NT2/D1 (cell line): ENCODE results near the gene SENP2.

Experiments used
- DNase-seq: peaks from one replicate; pipeline ENCODE4 v3.0.0-alpha.2; 2011; ENCODE audit warnings: low read depth, low spot score
- H3K27me3 ChIP-seq: 2 replicates; pipeline ENCODE4 v1.6.0; 2011; ENCODE audit warnings: mild to moderate bottlenecking; ENCODE audit not compliant: insufficient read length, insufficient read depth
- H3K36me3 ChIP-seq: 2 replicates; pipeline ENCODE4 v1.6.1; 2011; ENCODE audit warnings: mild to moderate bottlenecking, low read length, mixed read lengths; ENCODE audit not compliant: insufficient read depth, insufficient read length
- H3K4me1 ChIP-seq: 2 replicates; pipeline ENCODE4 v1.5.1; 2011; ENCODE audit not compliant: insufficient read depth, insufficient read length
- H3K4me3 ChIP-seq: 2 replicates; pipeline ENCODE4 v1.5.1; 2011; ENCODE audit warnings: low read depth; ENCODE audit not compliant: insufficient read length
- H3K9ac ChIP-seq: 2 replicates; pipeline ENCODE4 v1.6.0; 2011; ENCODE audit warnings: low read depth; ENCODE audit not compliant: insufficient read length
- H3K9me3 ChIP-seq: 2 replicates; pipeline ENCODE4 v1.5.1; 2011; ENCODE audit warnings: mild to moderate bottlenecking, low read length; ENCODE audit not compliant: insufficient read depth
- SUZ12 ChIP-seq: IDR thresholded peaks from 2 replicates; pipeline ENCODE4 v1.6.1; 2011; ENCODE audit not compliant: insufficient read length, insufficient read depth; ENCODE audit errors: extremely low read depth
- YY1 ChIP-seq: IDR thresholded peaks from 2 replicates; pipeline ENCODE4 v1.6.1; 2011; ENCODE audit not compliant: insufficient read length, insufficient read depth
- ZNF274 ChIP-seq: IDR thresholded peaks from 2 replicates; pipeline ENCODE4 v1.6.1; 2011; ENCODE audit warnings: mild to moderate bottlenecking, low read depth, low read length

SENP2 gene

DNA sequence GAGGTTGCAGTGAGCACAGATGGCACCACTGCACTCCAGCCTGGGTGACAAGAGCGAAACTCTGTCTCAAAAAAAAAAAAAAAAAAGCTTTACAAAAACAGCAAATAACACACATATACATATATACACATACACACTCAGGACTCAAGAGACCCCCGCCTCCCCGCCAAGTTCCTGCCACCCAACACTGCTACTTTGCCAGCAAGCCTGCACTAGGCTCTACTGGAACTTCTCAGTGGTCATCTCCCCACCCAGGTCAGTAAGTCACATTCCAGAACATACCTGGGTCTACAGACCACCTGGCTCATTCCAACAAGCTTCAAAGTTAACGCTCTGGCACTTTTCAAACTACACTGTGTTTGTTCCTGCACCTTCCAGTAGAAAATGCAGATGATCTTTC lies 62.3 kb downstream of the SENP2 start:
- TF ChIP-seq YY1 (no peak), ZNF274 (no peak), SUZ12 (no peak)
- DNase-seq = no peak
- H3K4me1 ChIP-seq = peaks cover 19% of the 10 kb centered on the region
- peaks cover 81% of the 10 kb centered on the region for H3K36me3 ChIP-seq
- no peak overlapping the region for H3K9ac ChIP-seq
- no peak overlapping the region for H3K4me3 ChIP-seq
- H3K27me3 ChIP-seq = no peaks in the 10 kb centered on the region
- no peaks in the 10 kb centered on the region for H3K9me3 ChIP-seq

- Histone ChIP-seq H3K9ac (no peak overlapping the region), H3K36me3 (peaks cover 90% of the 10 kb centered on the region), H3K4me1 (peaks cover 19% of the 10 kb centered on the region), H3K27me3 (no peaks in the 10 kb centered on the region), H3K4me3 (no peak overlapping the region), H3K9me3 (no peaks in the 10 kb centered on the region)
- TF ChIP-seq ZNF274 = no peak
- no peak for TF ChIP-seq SUZ12
- no peak for TF ChIP-seq YY1
- DNase-seq = no peak
Measured at GRCh38 chr3:185649414-185649813, 63.3 kb downstream of the SENP2 start.

DNA sequence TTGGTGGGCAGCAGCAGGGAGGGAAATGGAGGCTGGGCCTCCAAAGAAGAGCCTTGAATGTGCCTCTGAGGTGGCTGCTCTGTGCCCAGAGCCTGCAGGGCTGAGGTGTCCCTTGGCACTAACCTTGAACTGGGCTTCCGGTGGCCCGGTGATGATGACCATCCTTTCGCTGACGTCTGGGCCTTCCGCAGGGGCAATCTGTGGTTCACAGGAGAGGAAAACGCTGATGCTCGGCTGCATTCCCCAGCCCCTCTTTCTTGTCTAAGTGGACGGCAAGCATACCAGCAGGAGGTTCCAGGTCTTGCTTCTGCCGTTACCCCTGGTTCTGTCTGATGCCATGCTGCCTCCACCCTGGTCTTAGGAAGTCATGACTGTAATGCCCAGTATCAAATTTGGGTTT lies 65.9 kb downstream of the SENP2 start:
- H3K36me3 ChIP-seq = peaks cover 96% of the 10 kb centered on the region
- TF ChIP-seq YY1 (no peak), ZNF274 (no peak), SUZ12 (no peak)
- H3K4me3 ChIP-seq = no peak overlapping the region
- no peak for DNase-seq
- H3K9me3 ChIP-seq = no peaks in the 10 kb centered on the region
- H3K27me3 ChIP-seq = no peaks in the 10 kb centered on the region
- no peak overlapping the region for H3K9ac ChIP-seq
- H3K4me1 ChIP-seq = peaks cover 16% of the 10 kb centered on the region

GRCh38 chr3:185653949-185654757 lies 68.1 kb downstream of the SENP2 start:
- Histone ChIP-seq H3K4me3 (no peak overlapping the region), H3K9me3 (no peaks in the 10 kb centered on the region), H3K9ac (no peak overlapping the region), H3K4me1 (peaks cover 13% of the 10 kb centered on the region), H3K27me3 (no peaks in the 10 kb centered on the region), H3K36me3 (peaks cover 97% of the 10 kb centered on the region)
- DNase-seq = no peak
- TF ChIP-seq SUZ12 (no peak), YY1 (no peak), ZNF274 (no peak)

DNA sequence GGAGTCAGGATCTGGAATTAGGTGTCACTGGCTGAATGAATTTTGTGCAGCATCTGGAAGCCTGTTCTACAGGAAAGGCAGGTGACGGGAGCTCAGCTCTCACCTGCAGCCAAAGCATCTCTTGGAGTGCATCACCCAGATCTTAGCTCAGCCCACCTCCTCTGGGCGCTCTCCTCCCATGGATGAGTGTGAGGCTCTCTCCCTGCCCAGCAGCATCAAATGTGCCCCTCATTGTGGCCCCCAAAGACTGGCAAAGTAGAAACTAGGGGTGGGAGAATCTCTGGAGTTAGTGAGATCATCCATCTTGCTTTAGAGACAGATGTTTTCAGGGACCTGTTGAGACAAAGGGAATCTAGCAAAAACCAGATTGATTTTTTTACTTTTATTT lies 68.7 kb downstream of the SENP2 start:
- Histone ChIP-seq H3K9me3 (no peaks in the 10 kb centered on the region), H3K9ac (no peak overlapping the region), H3K27me3 (no peaks in the 10 kb centered on the region), H3K4me3 (no peak overlapping the region), H3K4me1 (peaks cover 9% of the 10 kb centered on the region), H3K36me3 (peaks cover 91% of the 10 kb centered on the region)
- TF ChIP-seq SUZ12 (no peak), ZNF274 (no peak), YY1 (no peak)
- DNase-seq = no peak

DNA sequence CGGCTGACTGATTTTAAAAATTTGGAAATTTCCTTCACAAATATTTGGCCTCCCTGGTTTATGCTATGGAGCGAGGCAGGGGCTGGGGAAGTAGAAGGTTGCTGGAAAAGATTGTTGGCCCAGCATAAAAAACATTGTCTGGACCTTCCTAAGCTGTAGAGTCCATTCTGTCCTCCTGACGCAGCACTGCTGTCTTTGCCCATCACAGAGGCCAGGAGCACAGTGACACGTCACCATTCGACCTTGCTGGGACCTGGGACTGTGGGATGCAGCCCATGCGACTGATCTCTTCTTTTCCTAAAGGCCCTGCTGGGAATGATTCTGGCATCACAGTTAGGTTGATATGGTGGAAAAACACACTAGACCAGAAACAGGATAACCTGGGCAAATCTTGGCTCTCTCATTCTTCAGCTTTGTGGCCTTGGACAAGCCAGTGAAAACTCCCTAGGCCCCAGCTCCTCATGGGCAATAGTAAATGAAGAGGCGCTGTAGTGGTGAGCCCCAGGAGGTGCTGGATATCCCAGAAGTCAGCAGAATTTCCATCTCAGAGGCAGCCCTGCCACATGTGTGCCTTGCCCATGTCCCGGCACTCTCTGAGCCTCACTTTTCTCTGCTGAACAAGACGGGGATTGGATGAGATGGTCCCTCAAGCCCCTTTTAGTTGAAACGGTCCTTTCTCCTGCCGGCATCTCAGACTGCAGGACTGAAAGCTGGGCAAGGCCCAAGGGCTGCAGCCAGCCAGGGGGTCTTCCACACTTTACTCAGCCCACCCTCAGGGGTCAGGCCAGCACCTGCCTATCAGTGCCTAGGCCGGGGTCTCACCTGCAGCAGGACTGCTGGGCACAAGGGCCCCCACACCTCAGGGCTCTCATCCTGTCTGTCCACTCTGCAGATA lies 69.6 kb downstream of the SENP2 start:
- H3K36me3 ChIP-seq = peaks cover 85% of the 10 kb centered on the region

More for the DNA sequence above, 69.6 kb downstream of the SENP2 start:
- no peak for DNase-seq
- Histone ChIP-seq H3K27me3 (no peaks in the 10 kb centered on the region), H3K9ac (no peak overlapping the region), H3K4me1 (peaks cover 14% of the 10 kb centered on the region), H3K9me3 (no peaks in the 10 kb centered on the region), H3K4me3 (no peak overlapping the region)
- TF ChIP-seq ZNF274 (no peak), YY1 (no peak), SUZ12 (no peak)
